Testis (tissue), 3 donors: ENCODE measurements around the gene FAF1. TPM values are rescaled to one million over a fixed set of nuclear protein-coding genes. Genes with fewer than 3 reads are reported as not detected.

Source experiments
- DNase-seq: peaks from one replicate; pipeline ENCODE4 v3.0.0-alpha.2; 2019
- H3K27ac ChIP-seq, 2 donors: fragments of 200-600 bp; sonication (generic); one replicate each; pipeline ENCODE4 v1.5.1; 2019
- H3K27me3 ChIP-seq: fragments of 200-600 bp; sonication (generic); one replicate; pipeline ENCODE4 v1.5.1; 2019
- H3K36me3 ChIP-seq: fragments of 200-600 bp; sonication (generic); one replicate; pipeline ENCODE4 v1.5.1; 2017; ENCODE audit warnings: low read depth; ENCODE audit errors: missing control alignments
- H3K4me1 ChIP-seq: fragments of 200-600 bp; sonication (generic); one replicate; pipeline ENCODE4 v1.5.1; 2019
- H3K4me3 ChIP-seq, 2 donors: fragments of 200-600 bp; sonication (generic); one replicate each; pipeline ENCODE4 v1.5.1; 2017 to 2019
- H3K9me3 ChIP-seq: fragments of 200-600 bp; sonication (generic); one replicate; pipeline ENCODE4 v1.5.1; 2017
- CTCF ChIP-seq, 3 experiments: fragments of 450-650 bp in 2 of 3; fragments of 200-600 bp in 1 of 3; sonication (generic) in 1 of 3; IDR thresholded peaks; one replicate each; pipeline ENCODE4 v1.5.1; 2016 to 2019; ENCODE audit warnings: antibody characterized with exemption in 3 of 3, mild to moderate bottlenecking in 2 of 3, moderate library complexity in 1 of 3
- POLR2A ChIP-seq: fragments of 450-650 bp; IDR thresholded peaks from one replicate; pipeline ENCODE4 v1.6.1; 2017; ENCODE audit warnings: antibody characterized with exemption, mild to moderate bottlenecking, moderate library complexity
- WGBS, 2 donors: methylation state at CpG; one replicate each; pipeline ENCODE4 v1.1.5; 2018; 5-methylcytosine and 5-hydroxymethylcytosine counted together
- intact Hi-C: fragments of 100-400 bp; cut with DNase I; formaldehyde crosslinking; loops from one replicate; pipeline ENCODE4 v1.15.1; 2023; ENCODE audit warnings: low total_unique reads
- polyA plus RNA-seq: library from polyadenylated mRNA; stranded (reverse); fragments of 350-450 nt; fragmentation: Illumina TruSeq; extraction: RNeasy Lipid Tissue Mini Kit (QIAGEN cat#74804); gene quantifications from one replicate; pipeline ENCODE4 v1.2.3, GENCODE V29; 2014; ENCODE audit warnings: low read depth, low replicate concordance; ENCODE audit not compliant: insufficient read depth
- total RNA-seq, 2 donors: library from RNA; depleted of rRNA; stranded (reverse); fragments of >200 nt; gene quantifications; one replicate each; pipeline ENCODE4 v1.2.3, GENCODE V29; 2016

Gene FAF1
- total and polyA plus RNA-seq, 3 donors from 2014 or later, result 46.5 to 236 (median 61.6) TPM

- H3K4me3 ChIP-seq, result no peak overlapping the region
- intact Hi-C loops, result no loop called here
- H3K4me1 ChIP-seq, result no peaks in the 10 kb centered on the region
- 88 to 91% methylated on average over 3 of the region's 3 CpGs for WGBS, 2 donors
- no peaks in the 10 kb centered on the region for H3K27me3 ChIP-seq
- H3K9me3 ChIP-seq, result no peaks in the 10 kb centered on the region
- no peak for DNase-seq
- no peaks in the 10 kb centered on the region for H3K36me3 ChIP-seq
- H3K27ac ChIP-seq, result no peak overlapping the region
- no peak for TF ChIP-seq CTCF (IDR thresholded peaks at IDR 0.05)
- no peak for TF ChIP-seq POLR2A
Measured at GRCh38 chr1:50710099-50710498, 250.0 kb downstream of the FAF1 start.

GRCh38 chr1:50707824-50708223 is 252.2 kb downstream of the FAF1 start:
- DNase-seq, result no peak
- Histone ChIP-seq H3K4me3 (no peak overlapping the region), H3K27me3 (no peaks in the 10 kb centered on the region), H3K36me3 (no peaks in the 10 kb centered on the region), H3K9me3 (no peaks in the 10 kb centered on the region), H3K27ac (no peak overlapping the region), H3K4me1 (no peaks in the 10 kb centered on the region)
- TF ChIP-seq POLR2A, result no peak
- TF ChIP-seq CTCF (IDR thresholded peaks at IDR 0.05), result no peak
- WGBS, 2 donors, result 92 to 94% methylated on average over 7 of the region's 7 CpGs
- intact Hi-C loops, result no loop called here

- no peaks in the 10 kb centered on the region for H3K9me3 ChIP-seq
- H3K36me3 ChIP-seq, result no peaks in the 10 kb centered on the region
- intact Hi-C loops, result no loop called here
- TF ChIP-seq POLR2A, result no peak
- TF ChIP-seq CTCF (IDR thresholded peaks at IDR 0.05), result no peak
- H3K4me1 ChIP-seq, result no peaks in the 10 kb centered on the region
- 45 to 74% methylated on average over 2 of the region's 2 CpGs for WGBS, 2 donors
- H3K4me3 ChIP-seq, result no peak overlapping the region
- H3K27me3 ChIP-seq, result no peaks in the 10 kb centered on the region
- H3K27ac ChIP-seq, result no peak overlapping the region
- no peak for DNase-seq
Measured at GRCh38 chr1:50705699-50706098, 254.4 kb downstream of the FAF1 start.

GRCh38 chr1:50705041-50705440 is 255.0 kb downstream of the FAF1 start:
- no peaks in the 10 kb centered on the region for H3K36me3 ChIP-seq
- intact Hi-C loops, result no loop called here
- no peak overlapping the region for H3K4me3 ChIP-seq
- no peaks in the 10 kb centered on the region for H3K9me3 ChIP-seq
- no peaks in the 10 kb centered on the region for H3K27me3 ChIP-seq
- no peak for DNase-seq
- 11 to 17% methylated on average over 1 of the region's 1 CpG for WGBS, 2 donors
- H3K4me1 ChIP-seq, result no peaks in the 10 kb centered on the region
- no peak for TF ChIP-seq CTCF (IDR thresholded peaks at IDR 0.05)
- no peak for TF ChIP-seq POLR2A
- no peak overlapping the region for H3K27ac ChIP-seq

- intact Hi-C loops, result no loop called here
- Histone ChIP-seq H3K4me3 (no peak overlapping the region), H3K9me3 (no peaks in the 10 kb centered on the region), H3K4me1 (no peaks in the 10 kb centered on the region), H3K36me3 (no peaks in the 10 kb centered on the region), H3K27ac (no peak overlapping the region), H3K27me3 (no peaks in the 10 kb centered on the region)
- DNase-seq, result no peak
- no peak for TF ChIP-seq POLR2A
- TF ChIP-seq CTCF (IDR thresholded peaks at IDR 0.05), result peak; percentile 42 to 77 (median 58)
- 41 to 66% methylated on average over 1 of the region's 1 CpG for WGBS, 2 donors
Measured at GRCh38 chr1:50704126-50704525, 255.9 kb downstream of the FAF1 start.
